ENCODE measurements around the gene SIK3.

DNA sequence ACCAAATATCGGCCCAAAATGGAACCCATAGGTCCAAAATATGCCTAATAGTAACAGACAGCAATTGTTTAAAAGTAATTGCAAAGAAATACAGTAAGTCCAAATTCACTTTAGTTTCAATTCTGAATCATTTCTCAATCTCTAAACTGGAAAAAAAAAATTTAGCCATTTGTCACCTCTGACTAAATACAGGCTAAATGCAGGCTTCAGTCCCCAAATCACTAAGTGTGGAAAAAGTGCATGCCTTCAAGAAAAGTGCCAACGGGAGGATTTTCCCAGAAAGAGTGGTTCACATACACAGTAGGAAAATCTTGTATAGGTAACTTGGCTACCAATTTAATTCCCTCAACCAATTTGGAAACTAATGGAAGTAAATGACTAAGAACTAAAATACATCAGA, 35.7 kb downstream of the SIK3 start:
- TF ChIP-seq POLR2AphosphoS5 (IDR thresholded peaks at IDR 0.05; ENCODE audit: low read depth) (no peak), SPI1 (IDR thresholded peaks at IDR 0.05; ENCODE audit: borderline replicate concordance, low read depth) (no peak)
- TF ChIP-seq, protein P1, sequence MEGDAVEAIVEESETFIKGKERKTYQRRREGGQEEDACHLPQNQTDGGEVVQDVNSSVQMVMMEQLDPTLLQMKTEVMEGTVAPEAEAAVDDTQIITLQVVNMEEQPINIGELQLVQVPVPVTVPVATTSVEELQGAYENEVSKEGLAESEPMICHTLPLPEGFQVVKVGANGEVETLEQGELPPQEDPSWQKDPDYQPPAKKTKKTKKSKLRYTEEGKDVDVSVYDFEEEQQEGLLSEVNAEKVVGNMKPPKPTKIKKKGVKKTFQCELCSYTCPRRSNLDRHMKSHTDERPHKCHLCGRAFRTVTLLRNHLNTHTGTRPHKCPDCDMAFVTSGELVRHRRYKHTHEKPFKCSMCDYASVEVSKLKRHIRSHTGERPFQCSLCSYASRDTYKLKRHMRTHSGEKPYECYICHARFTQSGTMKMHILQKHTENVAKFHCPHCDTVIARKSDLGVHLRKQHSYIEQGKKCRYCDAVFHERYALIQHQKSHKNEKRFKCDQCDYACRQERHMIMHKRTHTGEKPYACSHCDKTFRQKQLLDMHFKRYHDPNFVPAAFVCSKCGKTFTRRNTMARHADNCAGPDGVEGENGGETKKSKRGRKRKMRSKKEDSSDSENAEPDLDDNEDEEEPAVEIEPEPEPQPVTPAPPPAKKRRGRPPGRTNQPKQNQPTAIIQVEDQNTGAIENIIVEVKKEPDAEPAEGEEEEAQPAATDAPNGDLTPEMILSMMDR (IDR thresholded peaks at IDR 0.05; ENCODE audit: insufficient read depth, low read length): no peak
- TF ChIP-seq, protein P2, sequence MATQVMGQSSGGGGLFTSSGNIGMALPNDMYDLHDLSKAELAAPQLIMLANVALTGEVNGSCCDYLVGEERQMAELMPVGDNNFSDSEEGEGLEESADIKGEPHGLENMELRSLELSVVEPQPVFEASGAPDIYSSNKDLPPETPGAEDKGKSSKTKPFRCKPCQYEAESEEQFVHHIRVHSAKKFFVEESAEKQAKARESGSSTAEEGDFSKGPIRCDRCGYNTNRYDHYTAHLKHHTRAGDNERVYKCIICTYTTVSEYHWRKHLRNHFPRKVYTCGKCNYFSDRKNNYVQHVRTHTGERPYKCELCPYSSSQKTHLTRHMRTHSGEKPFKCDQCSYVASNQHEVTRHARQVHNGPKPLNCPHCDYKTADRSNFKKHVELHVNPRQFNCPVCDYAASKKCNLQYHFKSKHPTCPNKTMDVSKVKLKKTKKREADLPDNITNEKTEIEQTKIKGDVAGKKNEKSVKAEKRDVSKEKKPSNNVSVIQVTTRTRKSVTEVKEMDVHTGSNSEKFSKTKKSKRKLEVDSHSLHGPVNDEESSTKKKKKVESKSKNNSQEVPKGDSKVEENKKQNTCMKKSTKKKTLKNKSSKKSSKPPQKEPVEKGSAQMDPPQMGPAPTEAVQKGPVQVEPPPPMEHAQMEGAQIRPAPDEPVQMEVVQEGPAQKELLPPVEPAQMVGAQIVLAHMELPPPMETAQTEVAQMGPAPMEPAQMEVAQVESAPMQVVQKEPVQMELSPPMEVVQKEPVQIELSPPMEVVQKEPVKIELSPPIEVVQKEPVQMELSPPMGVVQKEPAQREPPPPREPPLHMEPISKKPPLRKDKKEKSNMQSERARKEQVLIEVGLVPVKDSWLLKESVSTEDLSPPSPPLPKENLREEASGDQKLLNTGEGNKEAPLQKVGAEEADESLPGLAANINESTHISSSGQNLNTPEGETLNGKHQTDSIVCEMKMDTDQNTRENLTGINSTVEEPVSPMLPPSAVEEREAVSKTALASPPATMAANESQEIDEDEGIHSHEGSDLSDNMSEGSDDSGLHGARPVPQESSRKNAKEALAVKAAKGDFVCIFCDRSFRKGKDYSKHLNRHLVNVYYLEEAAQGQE (IDR thresholded peaks at IDR 0.05; ENCODE audit: insufficient replicate concordance, low read depth): no peak

Data from HL-60 (cell line).